Nephron progenitor cell (in vitro differentiated cells): Measurements from ENCODE around the gene OR10H1.
"Not testable (repeated sequence)": the region's sequence is repeated elsewhere in the genome, so short reads cannot be mapped to it uniquely, and the experiment has no call there.

Source experiments
- DNase-seq: peaks from one replicate; pipeline ENCODE4 v3.0.0; 2021
- H3K27ac Mint-ChIP-seq: 2 replicates; pipeline ENCODE4 v1.8.0; 2021; ENCODE audit warnings: mild to moderate bottlenecking, moderate library complexity, mixed read lengths
- H3K27me3 Mint-ChIP-seq: 2 replicates; pipeline ENCODE4 v1.8.0; 2021; ENCODE audit warnings: mild to moderate bottlenecking, low read depth, mixed read lengths; ENCODE audit not compliant: poor library complexity
- H3K36me3 Mint-ChIP-seq: 2 replicates; pipeline ENCODE4 v1.8.0; 2021; ENCODE audit warnings: low read depth, mixed read lengths
- H3K4me1 Mint-ChIP-seq: 2 replicates; pipeline ENCODE4 v1.8.0; 2021; ENCODE audit warnings: mixed read lengths
- H3K4me3 Mint-ChIP-seq: 2 replicates; pipeline ENCODE4 v1.8.0; 2021; ENCODE audit warnings: mild to moderate bottlenecking, moderate library complexity, mixed read lengths
- H3K9me3 Mint-ChIP-seq: 2 replicates; pipeline ENCODE4 v1.8.0; 2021; ENCODE audit warnings: mild to moderate bottlenecking, moderate library complexity, mixed read lengths
- TF ChIP-seq, protein P1 (sequence below): fragments of 200-600 bp; sonication (generic); IDR thresholded peaks from 2 replicates; pipeline ENCODE4 v1.5.0; 2021; ENCODE audit warnings: antibody characterized with exemption

OR10H1 gene

DNA sequence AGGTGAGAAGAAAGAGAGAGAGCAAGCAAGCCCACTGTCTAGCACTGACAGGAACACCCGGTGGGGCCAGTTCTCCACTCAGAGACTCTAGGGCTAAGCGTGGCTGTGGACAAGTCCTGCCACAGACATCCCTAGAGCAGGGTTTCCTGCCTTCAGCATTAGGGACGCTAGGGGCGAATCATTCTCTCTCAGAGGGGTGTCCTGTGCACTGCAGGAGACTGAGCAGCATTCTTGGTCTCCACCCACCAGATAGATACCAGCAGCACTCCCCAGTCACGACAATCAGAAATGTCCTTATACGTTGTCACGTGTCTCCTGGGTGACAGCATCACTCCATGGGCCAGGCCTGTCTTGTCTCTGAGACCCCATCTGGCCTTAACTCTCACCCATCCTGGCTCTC lies 1.5 kb downstream of the OR10H1 start:
- TF ChIP-seq, protein P1, sequence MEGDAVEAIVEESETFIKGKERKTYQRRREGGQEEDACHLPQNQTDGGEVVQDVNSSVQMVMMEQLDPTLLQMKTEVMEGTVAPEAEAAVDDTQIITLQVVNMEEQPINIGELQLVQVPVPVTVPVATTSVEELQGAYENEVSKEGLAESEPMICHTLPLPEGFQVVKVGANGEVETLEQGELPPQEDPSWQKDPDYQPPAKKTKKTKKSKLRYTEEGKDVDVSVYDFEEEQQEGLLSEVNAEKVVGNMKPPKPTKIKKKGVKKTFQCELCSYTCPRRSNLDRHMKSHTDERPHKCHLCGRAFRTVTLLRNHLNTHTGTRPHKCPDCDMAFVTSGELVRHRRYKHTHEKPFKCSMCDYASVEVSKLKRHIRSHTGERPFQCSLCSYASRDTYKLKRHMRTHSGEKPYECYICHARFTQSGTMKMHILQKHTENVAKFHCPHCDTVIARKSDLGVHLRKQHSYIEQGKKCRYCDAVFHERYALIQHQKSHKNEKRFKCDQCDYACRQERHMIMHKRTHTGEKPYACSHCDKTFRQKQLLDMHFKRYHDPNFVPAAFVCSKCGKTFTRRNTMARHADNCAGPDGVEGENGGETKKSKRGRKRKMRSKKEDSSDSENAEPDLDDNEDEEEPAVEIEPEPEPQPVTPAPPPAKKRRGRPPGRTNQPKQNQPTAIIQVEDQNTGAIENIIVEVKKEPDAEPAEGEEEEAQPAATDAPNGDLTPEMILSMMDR = no peak
- DNase-seq = no peak
- peaks cover 93% of the 10 kb centered on the region for H3K9me3 Mint-ChIP-seq
- peaks cover 4% of the 10 kb centered on the region for H3K27me3 Mint-ChIP-seq
- H3K4me3 Mint-ChIP-seq = no peak overlapping the region
- no peaks in the 10 kb centered on the region for H3K36me3 Mint-ChIP-seq
- no peak overlapping the region for H3K27ac Mint-ChIP-seq
- H3K4me1 Mint-ChIP-seq = no peaks in the 10 kb centered on the region

DNA sequence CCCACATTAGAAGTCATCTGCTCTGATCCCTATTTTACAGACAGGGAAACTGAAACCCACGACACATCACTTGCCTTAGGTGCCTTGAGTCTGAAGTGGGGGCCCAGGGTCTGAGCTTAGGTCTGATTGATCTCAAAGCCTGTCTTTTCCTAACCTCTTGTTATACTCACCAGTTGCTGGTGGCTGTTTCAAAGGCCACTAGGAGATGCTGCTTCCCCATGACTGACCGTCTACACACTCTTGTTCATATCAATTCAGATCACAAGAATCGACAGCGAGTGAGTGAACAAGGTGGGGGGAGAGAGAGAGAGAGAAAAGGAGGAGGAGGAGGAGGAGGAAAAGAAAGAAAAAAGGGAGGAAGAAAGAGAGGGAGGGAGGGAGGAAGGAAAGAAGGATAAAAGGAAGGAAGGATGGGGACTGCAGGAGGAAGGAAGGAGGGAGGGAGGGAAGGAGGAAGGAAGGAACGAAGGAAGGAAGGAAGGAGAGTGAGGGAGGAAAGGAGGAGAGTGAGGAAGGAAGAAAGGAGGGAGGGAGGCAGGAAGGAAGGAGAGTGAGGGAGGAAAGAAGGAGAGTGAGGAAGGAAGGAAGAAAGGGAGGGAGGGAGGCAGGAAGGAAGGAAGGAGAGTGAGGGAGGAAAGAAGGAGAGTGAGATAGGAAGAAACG lies 3.3 kb downstream of the OR10H1 start:
- TF ChIP-seq, protein P1 = no peak
- peaks cover 4% of the 10 kb centered on the region for H3K27me3 Mint-ChIP-seq
- no peak overlapping the region for H3K4me3 Mint-ChIP-seq
- DNase-seq = no peak
- H3K27ac Mint-ChIP-seq = no peak overlapping the region
- H3K9me3 Mint-ChIP-seq = peaks cover 93% of the 10 kb centered on the region
- H3K36me3 Mint-ChIP-seq = no peaks in the 10 kb centered on the region
- no peaks in the 10 kb centered on the region for H3K4me1 Mint-ChIP-seq

DNA sequence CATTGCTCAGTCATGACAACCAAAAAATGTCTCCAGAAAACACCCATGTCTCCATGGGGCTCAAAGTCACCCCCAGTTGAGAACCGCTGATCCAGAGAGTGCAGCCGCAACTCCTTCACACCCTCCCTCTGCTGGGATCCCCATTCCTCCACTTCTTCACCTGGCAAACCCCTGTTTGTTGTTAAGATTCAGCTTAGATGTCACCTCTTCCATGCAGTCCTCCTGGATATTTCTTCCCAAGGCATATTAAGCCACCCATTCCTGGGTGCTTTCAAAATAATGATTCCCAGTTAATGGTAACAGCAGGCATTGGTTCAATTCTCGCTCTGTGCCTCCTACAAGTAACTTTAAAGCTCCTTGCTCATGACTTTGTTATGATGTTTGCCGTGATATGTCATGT lies 4.0 kb downstream of the OR10H1 start:
- no peak for DNase-seq
- peaks cover 4% of the 10 kb centered on the region for H3K27me3 Mint-ChIP-seq
- H3K4me3 Mint-ChIP-seq = no peak overlapping the region
- no peaks in the 10 kb centered on the region for H3K4me1 Mint-ChIP-seq
- H3K9me3 Mint-ChIP-seq = peaks cover 93% of the 10 kb centered on the region
- no peaks in the 10 kb centered on the region for H3K36me3 Mint-ChIP-seq
- TF ChIP-seq, protein P1 = no peak
- H3K27ac Mint-ChIP-seq = no peak overlapping the region

GRCh38 chr19:15810335-15810734 lies 5.1 kb downstream of the OR10H1 start:
- Mint-ChIP-seq H3K27ac (no peak overlapping the region), H3K36me3 (no peaks in the 10 kb centered on the region), H3K27me3 (peaks cover 4% of the 10 kb centered on the region), H3K4me3 (no peak overlapping the region), H3K4me1 (no peaks in the 10 kb centered on the region), H3K9me3 (peaks cover 94% of the 10 kb centered on the region)
- TF ChIP-seq, protein P1 = no peak
- DNase-seq = no peak

DNA sequence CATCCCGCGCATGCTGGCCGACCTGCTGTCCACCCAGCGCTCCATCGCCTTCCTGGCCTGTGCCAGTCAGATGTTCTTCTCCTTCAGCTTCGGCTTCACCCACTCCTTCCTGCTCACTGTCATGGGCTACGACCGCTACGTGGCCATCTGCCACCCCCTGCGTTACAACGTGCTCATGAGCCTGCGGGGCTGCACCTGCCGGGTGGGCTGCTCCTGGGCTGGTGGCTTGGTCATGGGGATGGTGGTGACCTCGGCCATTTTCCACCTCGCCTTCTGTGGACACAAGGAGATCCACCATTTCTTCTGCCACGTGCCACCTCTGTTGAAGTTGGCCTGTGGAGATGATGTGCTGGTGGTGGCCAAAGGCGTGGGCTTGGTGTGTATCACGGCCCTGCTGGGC lies 21.2 kb downstream of the OR10H1 start:
- not testable (repeated sequence) for H3K4me1 Mint-ChIP-seq, H3K27ac Mint-ChIP-seq, H3K36me3 Mint-ChIP-seq, H3K4me3 Mint-ChIP-seq, H3K27me3 Mint-ChIP-seq, DNase-seq
- H3K9me3 Mint-ChIP-seq = peaks cover 91% of the 10 kb centered on the region

DNA sequence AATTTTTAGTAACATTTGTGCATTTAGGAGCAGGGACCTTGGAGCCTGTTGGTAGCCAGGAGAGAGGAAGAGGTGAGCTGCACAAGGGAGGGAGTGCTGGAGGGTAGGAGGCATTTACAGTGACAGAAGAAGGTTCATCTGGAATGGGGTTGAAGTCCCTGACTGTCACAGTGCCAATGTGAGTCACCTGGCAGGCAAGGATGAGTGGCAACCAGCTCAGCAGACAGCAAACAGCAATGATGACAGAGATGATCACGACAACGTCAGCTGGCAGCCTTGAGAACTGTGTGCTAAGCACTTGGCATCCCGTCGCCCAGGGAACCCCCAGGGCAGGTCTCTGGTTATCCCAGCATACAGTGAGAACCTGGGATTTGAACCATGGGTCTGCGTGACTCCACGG lies 25.4 kb downstream of the OR10H1 start:
- Mint-ChIP-seq H3K27ac (no peak overlapping the region), H3K4me3 (no peak overlapping the region)
- TF ChIP-seq, protein P1 = no peak

More for the DNA sequence above, 25.4 kb downstream of the OR10H1 start:
- DNase-seq = no peak
- Mint-ChIP-seq H3K9me3 (peaks cover 81% of the 10 kb centered on the region), H3K36me3 (no peaks in the 10 kb centered on the region), H3K27me3 (peaks cover 4% of the 10 kb centered on the region), H3K4me1 (no peaks in the 10 kb centered on the region)
